Adrenal gland (tissue), 12 donors: ENCODE data around the gene UBE4B. TPM values are rescaled to one million over a fixed set of nuclear protein-coding genes. Genes with fewer than 3 reads are reported as not detected.

Experiments used
- DNase-seq, 7 donors: peaks; one replicate each; pipeline ENCODE4 v3.0.0-alpha.2; 2019 to 2020
- H3K27ac ChIP-seq, 5 donors: fragments of 200-600 bp; sonication (generic) in 4 of 5; 1 replicate in 3 of 5; 2 replicates in 2 of 5; pipeline versions ENCODE4 v1.5.1 to v1.8.0; 2016 to 2020; ENCODE audit warnings: mild to moderate bottlenecking in 1 of 5
- H3K27me3 ChIP-seq: fragments of 200-600 bp; 2 replicates; pipeline ENCODE4 v1.8.0; 2021
- H3K36me3 ChIP-seq, 2 donors: fragments of 200-600 bp; replicated peaks in 1 of 2; 1 replicate in 1 of 2; 2 replicates in 1 of 2; pipeline versions ENCODE4 v1.5.1 to v1.8.0; 2018 to 2022
- H3K4me1 ChIP-seq, 2 donors: fragments of 200-600 bp; replicated peaks in 1 of 2; 1 replicate in 1 of 2; 2 replicates in 1 of 2; pipeline versions ENCODE4 v1.5.1 to v1.8.0; 2018 to 2021
- H3K4me3 ChIP-seq, 4 donors: fragments of 200-600 bp; sonication (generic) in 3 of 4; one replicate each; pipeline ENCODE4 v1.5.1; 2016 to 2018
- H3K9me3 ChIP-seq, 3 donors: fragments of 200-600 bp; sonication (generic) in 1 of 3; replicated peaks in 1 of 3; 1 replicate in 2 of 3; 2 replicates in 1 of 3; pipeline versions ENCODE4 v1.5.1 to v1.8.0; 2016 to 2021
- POLR2A ChIP-seq, 2 donors: fragments of 450-650 bp; IDR thresholded peaks; one replicate each; pipeline ENCODE4 v1.6.1; 2017; ENCODE audit warnings: antibody characterized with exemption in 2 of 2, mild to moderate bottlenecking in 2 of 2, moderate library complexity in 1 of 2
- WGBS, 4 donors: extraction: QIAGEN DNeasy Blood & Tissue Kit in 2 of 4; methylation state at CpG; one replicate each; pipeline versions ENCODE4 v1.1.5 to v1.1.7; 2013 to 2017; 5-methylcytosine and 5-hydroxymethylcytosine counted together
- intact Hi-C, 2 donors: fragments of 100-400 bp; cut with DNase I; formaldehyde crosslinking; loops; one replicate each; pipeline versions ENCODE4 v1.14.1 to v1.15.0; 2022 to 2023
- polyA plus RNA-seq, 3 donors: library from polyadenylated mRNA; stranded (reverse); fragments of 200-250 nt in 2 of 3; fragments of 350-450 nt in 1 of 3; fragmentation: Illumina TruSeq in 1 of 3; extraction: RNeasy Lipid Tissue Mini Kit (QIAGEN cat#74804) in 1 of 3; gene quantifications; one replicate each; pipeline ENCODE4 v1.2.3, GENCODE V29; 2013 to 2014
- total RNA-seq, 9 donors: library from RNA; depleted of rRNA in 4 of 9; stranded (reverse); fragments of >200 nt in 4 of 9; fragments of 120-200 nt in 1 of 9; fragmentation: NEBNext Ultra II Directional in 1 of 9; extraction: Animal tissue kit (Norgen Biotek cat#: 25700) in 1 of 9; gene quantifications; one replicate each; pipeline versions ENCODE4 v1.1.0 to v1.2.4, GENCODE V29; 2013 to 2023
- TF ChIP-seq, protein P1 (sequence below), 6 experiments: fragments of 450-650 bp in 4 of 6; fragments of 200-600 bp in 2 of 6; sonication (generic) in 1 of 6; IDR thresholded peaks; 1 replicate in 5 of 6; 2 replicates in 1 of 6; pipeline versions ENCODE4 v1.5.1 to v1.8.0; 2016 to 2021; ENCODE audit warnings: antibody characterized with exemption in 6 of 6, mild to moderate bottlenecking in 2 of 6, moderate library complexity in 1 of 6
- donor health status: healthy with polysubstance abuse.
- donor health status: Bipolar disorder and iron deficiency.
- donor health status: DM: yes; HTN: yes; CAD: no.
- donor health status: DM: no; HTN: no; CAD: no.
- donor health status: DM: no; HTN: no; CAD: no.
- donor health status: DM: yes; HTN: yes; CAD: no.

UBE4B gene
- total and polyA plus RNA-seq, 12 donors, result 18.7 to 87.1 (median 57.8) TPM

DNA sequence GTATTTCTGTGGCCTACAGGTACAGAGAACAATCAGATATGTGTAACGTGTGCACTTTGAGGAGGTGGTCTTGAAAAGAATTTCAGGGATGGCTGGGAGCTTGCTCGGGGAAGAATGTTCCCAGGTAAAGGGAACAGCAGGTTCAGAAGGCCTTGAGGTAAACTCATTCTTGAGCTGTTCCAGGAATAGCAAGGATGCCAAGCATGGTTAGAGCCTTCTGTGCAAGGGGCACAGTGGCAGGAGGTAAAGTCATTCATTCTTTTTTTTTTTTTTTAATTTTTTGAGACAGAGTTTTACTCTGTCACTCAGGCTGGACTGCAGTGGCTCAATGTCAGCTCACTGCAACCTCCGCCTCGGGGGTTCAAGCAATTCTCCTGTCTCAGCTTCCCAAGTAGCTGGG is 10.0 kb downstream of the UBE4B start:
- no peaks in the 10 kb centered on the region for H3K27me3 ChIP-seq
- TF ChIP-seq, protein P1, sequence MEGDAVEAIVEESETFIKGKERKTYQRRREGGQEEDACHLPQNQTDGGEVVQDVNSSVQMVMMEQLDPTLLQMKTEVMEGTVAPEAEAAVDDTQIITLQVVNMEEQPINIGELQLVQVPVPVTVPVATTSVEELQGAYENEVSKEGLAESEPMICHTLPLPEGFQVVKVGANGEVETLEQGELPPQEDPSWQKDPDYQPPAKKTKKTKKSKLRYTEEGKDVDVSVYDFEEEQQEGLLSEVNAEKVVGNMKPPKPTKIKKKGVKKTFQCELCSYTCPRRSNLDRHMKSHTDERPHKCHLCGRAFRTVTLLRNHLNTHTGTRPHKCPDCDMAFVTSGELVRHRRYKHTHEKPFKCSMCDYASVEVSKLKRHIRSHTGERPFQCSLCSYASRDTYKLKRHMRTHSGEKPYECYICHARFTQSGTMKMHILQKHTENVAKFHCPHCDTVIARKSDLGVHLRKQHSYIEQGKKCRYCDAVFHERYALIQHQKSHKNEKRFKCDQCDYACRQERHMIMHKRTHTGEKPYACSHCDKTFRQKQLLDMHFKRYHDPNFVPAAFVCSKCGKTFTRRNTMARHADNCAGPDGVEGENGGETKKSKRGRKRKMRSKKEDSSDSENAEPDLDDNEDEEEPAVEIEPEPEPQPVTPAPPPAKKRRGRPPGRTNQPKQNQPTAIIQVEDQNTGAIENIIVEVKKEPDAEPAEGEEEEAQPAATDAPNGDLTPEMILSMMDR (IDR thresholded peaks at IDR 0.05), result no peak
- TF ChIP-seq POLR2A (IDR thresholded peaks at IDR 0.05), result no peak
- DNase-seq, result no peak
- no peak overlapping the region for H3K27ac ChIP-seq
- no peak overlapping the region for H3K4me3 ChIP-seq
- intact Hi-C loops, result no loop called here
- H3K4me1 ChIP-seq, result peaks cover 23 to 38% of the 10 kb centered on the region in 2 donors
- H3K36me3 ChIP-seq, result peaks cover 0 to 8% of the 10 kb centered on the region in 2 donors
- H3K9me3 ChIP-seq, result no peaks in the 10 kb centered on the region
- 89 to 95% (median 91%) methylated on average over 2 to 4 of the region's 4 CpGs for WGBS, 4 donors

DNA sequence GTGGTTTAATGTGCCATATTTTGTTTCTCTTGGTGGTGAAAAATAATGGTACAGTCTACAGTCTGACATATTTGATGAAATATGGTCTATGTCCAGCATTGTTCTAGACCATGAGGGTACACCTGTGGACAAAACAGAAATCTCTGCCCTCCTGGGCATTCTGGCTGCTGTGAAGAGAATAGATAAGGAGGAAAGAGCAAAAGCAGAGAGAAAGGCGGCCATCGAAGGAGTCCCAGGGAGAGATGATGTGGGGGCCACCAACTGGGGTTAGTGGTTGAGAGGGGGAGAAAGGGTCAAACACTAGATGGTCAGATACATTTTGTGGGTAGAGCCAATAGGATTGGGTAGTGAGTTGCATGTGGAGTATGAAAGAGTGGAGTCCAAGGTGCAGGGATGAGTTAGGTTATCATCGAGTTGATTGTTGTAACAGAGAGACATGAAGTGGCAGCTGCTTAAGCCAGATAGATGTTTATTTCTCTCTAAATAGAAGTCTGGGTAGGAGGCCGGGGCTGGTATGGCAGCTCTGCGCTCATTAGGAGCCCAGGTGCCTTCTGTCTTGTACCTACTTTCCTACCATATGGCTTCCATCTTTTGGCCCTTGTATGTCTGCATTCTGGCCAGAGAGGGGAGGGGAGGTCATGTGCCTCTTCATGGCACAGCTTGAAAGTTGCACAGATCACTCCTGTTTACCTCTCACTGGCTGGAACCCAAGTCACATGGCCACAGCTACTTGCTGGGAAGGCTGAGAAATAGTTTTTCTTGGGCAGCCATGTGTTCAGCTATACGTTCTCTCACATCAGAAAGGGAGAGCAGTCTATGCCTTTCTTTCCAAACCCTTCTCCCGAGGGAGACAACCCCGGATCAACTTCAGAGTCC is 13.0 kb downstream of the UBE4B start:
- Histone ChIP-seq H3K27ac (peak overlapping the region in 4 of 5 donors; percentile 62 to 74 (median 69)), H3K4me1 (peaks cover 23 to 39% of the 10 kb centered on the region in 2 donors), H3K27me3 (no peaks in the 10 kb centered on the region), H3K9me3 (no peaks in the 10 kb centered on the region), H3K4me3 (no peak overlapping the region), H3K36me3 (peaks cover 0 to 11% of the 10 kb centered on the region in 2 donors)
- 69 to 77% (median 73%) methylated on average over 8 of the region's 8 CpGs for WGBS, 4 donors
- intact Hi-C loops, result no loop called here
- TF ChIP-seq, protein P1 (IDR thresholded peaks at IDR 0.05), result no peak
- TF ChIP-seq POLR2A (IDR thresholded peaks at IDR 0.05), result no peak
- DNase-seq, result peak in 4 of 7 donors; percentile 32 to 53 (median 46)

DNA sequence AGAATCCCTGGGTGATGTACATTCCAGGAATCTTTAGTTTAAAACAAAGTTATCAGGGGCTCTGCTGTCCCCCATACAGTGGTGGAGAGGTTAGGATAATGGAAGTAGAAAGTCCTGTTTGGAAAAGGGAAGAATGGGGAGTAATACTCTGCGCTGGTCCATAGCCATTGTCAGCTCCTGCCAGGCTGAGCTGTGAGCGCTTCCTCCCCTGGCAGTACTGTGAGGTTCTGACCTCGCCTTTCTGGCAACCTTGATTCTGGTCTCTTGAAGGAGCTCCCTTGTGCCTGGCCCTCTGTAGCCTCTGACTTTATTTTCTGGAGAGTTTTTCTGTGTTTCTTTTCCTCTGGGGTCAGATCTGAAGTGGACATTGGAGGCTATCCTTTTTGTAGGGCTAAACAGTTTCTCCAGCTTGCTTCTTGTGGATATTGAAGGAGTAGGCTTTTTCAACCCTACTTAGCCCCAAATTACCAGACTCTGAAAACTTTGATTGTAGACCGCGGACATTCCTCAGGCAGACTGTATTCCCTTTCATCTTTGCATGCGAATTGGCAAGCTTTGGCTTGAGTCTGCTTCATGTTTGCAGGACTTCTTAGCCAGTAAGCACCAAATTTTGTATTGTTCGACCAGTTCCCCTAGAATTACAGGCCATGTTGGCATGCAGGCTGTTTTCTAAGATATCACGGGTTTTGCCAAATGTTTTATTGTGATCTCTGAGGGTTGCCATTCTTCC is 13.8 kb downstream of the UBE4B start:
- Histone ChIP-seq H3K27me3 (no peaks in the 10 kb centered on the region), H3K27ac (peak overlapping the region in 4 of 5 donors; percentile 62 to 74 (median 69)), H3K36me3 (peaks cover 0 to 11% of the 10 kb centered on the region in 2 donors), H3K4me1 (peaks cover 23 to 39% of the 10 kb centered on the region in 2 donors), H3K9me3 (no peaks in the 10 kb centered on the region), H3K4me3 (no peak overlapping the region)
- intact Hi-C loops, result no loop called here
- TF ChIP-seq, protein P1 (IDR thresholded peaks at IDR 0.05), result no peak
- peak in 1 of 2 donors; percentile 31 for TF ChIP-seq POLR2A (IDR thresholded peaks at IDR 0.05)
- 51 to 61% (median 55%) methylated on average over 7 to 8 of the region's 8 CpGs for WGBS, 4 donors
- peak; percentile 48 to 73 (median 64) for DNase-seq

DNA sequence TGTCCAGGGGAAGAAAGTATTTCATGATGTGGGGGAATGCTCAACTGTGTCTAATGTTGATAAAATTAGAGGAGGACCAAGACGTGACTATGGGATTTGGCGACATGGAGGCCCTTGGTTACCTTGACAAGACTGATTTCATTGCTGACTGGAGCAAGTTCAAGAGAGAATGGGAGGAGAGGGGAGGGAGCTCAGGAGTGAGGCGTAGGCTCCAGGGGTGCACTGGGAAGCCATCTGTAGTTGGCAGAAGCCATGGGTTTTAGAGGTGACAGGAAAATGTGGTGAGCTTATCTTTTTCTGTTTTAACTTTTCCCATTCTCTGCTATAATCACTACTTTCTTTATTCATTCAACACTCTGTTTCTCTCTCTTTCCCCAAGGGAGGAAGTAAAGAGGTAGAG is 15.8 kb downstream of the UBE4B start:
- Histone ChIP-seq H3K4me1 (peaks cover 23 to 39% of the 10 kb centered on the region in 2 donors), H3K36me3 (peaks cover 0 to 3% of the 10 kb centered on the region in 2 donors), H3K27ac (no peak overlapping the region), H3K4me3 (no peak overlapping the region), H3K27me3 (no peaks in the 10 kb centered on the region), H3K9me3 (no peaks in the 10 kb centered on the region)
- no peak for DNase-seq
- intact Hi-C loops, result no loop called here
- TF ChIP-seq, protein P1 (IDR thresholded peaks at IDR 0.05), result no peak
- 67 to 75% (median 71%) methylated on average over 3 of the region's 3 CpGs for WGBS, 4 donors
